Activated CD8-positive, alpha-beta T cell treated with anti-CD3 and anti-CD28 coated beads for 36 hours (primary cell): ENCODE results near the gene CDC5L. TPM values are rescaled to one million over a fixed set of nuclear protein-coding genes. Genes with fewer than 3 reads are reported as not detected.

Experiments used
- ATAC-seq: fragments of 200-7000 bp; cut with Tn5 transposase; one replicate; pipeline ENCODE4 v1.10.0; 2021; ENCODE audit warnings: mild to moderate bottlenecking, moderate library complexity
- CTCF ChIA-PET: fragments of 350-600 bp; sonication (Branson Sonifier 250); formaldehyde crosslinking; loops from one replicate; lab custom pipeline; 2021; ENCODE audit warnings: antibody characterized with exemption; lab: Charles Lee
- POLR2A ChIA-PET: fragments of 350-600 bp; sonication (Branson Sonifier 250); formaldehyde crosslinking; loops from one replicate; lab custom pipeline; 2021; ENCODE audit warnings: antibody characterized with exemption; lab: Charles Lee
- DNase-seq: peaks from one replicate; pipeline ENCODE4 v3.0.0-alpha.2; 2020
- H3K27ac Mint-ChIP-seq: one replicate; pipeline ENCODE4 v1.8.0; 2021; ENCODE audit warnings: mild to moderate bottlenecking, mixed read lengths
- H3K27me3 Mint-ChIP-seq: one replicate; pipeline ENCODE4 v1.8.0; 2021; ENCODE audit warnings: mixed read lengths
- H3K36me3 Mint-ChIP-seq: one replicate; pipeline ENCODE4 v1.8.0; 2021; ENCODE audit warnings: low read depth, mixed read lengths
- H3K4me1 Mint-ChIP-seq: one replicate; pipeline ENCODE4 v1.8.0; 2021; ENCODE audit warnings: low read depth, mixed read lengths
- H3K4me3 Mint-ChIP-seq: one replicate; pipeline ENCODE4 v1.8.0; 2021; ENCODE audit warnings: mild to moderate bottlenecking, moderate library complexity, mixed read lengths
- H3K9me3 Mint-ChIP-seq: one replicate; pipeline ENCODE4 v1.8.0; 2021; ENCODE audit warnings: mixed read lengths
- intact Hi-C: fragments of 100-400 bp; cut with micrococcal nuclease; formaldehyde crosslinking; loops from one replicate; pipeline ENCODE4 v1.10.0; 2022
- total RNA-seq, 2 experiments: library from RNA; stranded (reverse); gene quantifications; one replicate each; pipeline ENCODE4 v1.2.3, GENCODE V29; 2021
- TF ChIP-seq, protein P1 (sequence below): fragments of 200-600 bp; IDR thresholded peaks from one replicate; pipeline ENCODE4 v1.8.0; 2022; ENCODE audit warnings: antibody characterized with exemption, mild to moderate bottlenecking

CDC5L gene
- total RNA-seq, 2 experiments from 2014 or later, result 20.4 to 21.4 TPM

DNA sequence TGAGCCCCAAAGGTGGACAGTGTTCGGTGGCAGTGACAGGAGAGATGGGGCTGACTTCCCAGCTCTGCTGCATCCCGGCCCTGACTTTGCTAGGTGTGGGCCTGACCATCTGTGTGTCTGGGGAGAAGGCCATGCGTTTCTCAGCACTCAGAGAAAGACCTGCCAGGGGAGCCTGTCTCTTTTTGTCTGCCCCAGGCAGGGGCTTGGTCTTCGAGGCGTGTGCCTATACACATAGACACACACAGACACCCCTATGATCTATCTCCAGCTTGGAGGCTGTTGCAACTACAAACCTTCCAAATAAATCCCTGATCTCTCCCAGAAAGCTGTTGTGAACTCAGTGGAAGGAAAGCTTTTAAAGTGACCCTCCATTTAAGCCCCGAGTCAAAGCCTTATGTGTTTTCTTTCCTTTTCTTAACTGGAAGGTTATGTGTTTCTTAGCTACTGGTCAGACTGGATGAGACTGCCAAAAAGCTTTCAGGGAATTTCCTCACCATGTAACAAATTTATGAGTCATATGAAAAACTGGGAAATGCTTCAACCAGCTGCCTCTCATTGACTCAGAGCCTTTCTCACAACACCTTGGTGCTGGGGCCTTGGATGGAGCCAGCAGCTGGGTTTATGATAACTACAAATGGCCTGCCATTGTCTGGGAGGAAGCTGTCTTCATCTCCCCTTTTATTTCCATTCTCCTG, 102.6 kb downstream of the CDC5L start:
- H3K9me3 Mint-ChIP-seq, result no peaks in the 10 kb centered on the region
- TF ChIP-seq, protein P1, sequence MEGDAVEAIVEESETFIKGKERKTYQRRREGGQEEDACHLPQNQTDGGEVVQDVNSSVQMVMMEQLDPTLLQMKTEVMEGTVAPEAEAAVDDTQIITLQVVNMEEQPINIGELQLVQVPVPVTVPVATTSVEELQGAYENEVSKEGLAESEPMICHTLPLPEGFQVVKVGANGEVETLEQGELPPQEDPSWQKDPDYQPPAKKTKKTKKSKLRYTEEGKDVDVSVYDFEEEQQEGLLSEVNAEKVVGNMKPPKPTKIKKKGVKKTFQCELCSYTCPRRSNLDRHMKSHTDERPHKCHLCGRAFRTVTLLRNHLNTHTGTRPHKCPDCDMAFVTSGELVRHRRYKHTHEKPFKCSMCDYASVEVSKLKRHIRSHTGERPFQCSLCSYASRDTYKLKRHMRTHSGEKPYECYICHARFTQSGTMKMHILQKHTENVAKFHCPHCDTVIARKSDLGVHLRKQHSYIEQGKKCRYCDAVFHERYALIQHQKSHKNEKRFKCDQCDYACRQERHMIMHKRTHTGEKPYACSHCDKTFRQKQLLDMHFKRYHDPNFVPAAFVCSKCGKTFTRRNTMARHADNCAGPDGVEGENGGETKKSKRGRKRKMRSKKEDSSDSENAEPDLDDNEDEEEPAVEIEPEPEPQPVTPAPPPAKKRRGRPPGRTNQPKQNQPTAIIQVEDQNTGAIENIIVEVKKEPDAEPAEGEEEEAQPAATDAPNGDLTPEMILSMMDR, result no peak
- CTCF ChIA-PET, result interaction anchor here (1.0 to 1.8 kb wide), 2 partner anchors 14 to 17 kb away, joined by 3 to 14 read pairs; no protein-coding TSS in a partner anchor
- peaks cover 4% of the 10 kb centered on the region for H3K27me3 Mint-ChIP-seq
- no peak for DNase-seq
- H3K4me1 Mint-ChIP-seq, result no peaks in the 10 kb centered on the region
- no peak for ATAC-seq
- no peak overlapping the region for H3K4me3 Mint-ChIP-seq
- intact Hi-C loops, result no loop called here
- no peak overlapping the region for H3K27ac Mint-ChIP-seq
- POLR2A ChIA-PET, result no interaction called here
- no peaks in the 10 kb centered on the region for H3K36me3 Mint-ChIP-seq

DNA sequence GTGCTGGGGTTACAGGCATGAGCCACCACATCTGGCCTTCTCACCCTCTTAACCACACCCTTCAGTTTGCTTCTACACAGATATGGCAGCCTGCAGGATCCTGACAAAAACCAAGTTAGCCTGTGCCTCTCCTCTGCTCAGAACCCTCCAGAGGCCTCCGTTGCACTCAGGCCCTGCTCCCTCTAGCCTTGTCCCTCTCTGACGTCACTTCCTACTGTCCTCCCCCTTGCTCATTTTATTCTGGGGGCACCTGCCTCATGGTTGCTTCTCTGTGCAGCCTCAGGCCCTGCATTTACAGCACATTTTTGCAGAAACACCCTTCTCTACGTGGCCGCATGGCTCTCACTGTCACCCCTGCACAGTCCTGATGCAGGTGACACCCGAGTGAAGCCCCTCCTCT, 105.6 kb downstream of the CDC5L start:
- ChIA-PET CTCF (interaction anchor here (1.9 kb wide), 1 partner anchor 18 kb away, joined by 8 read pairs; no protein-coding TSS in a partner anchor), POLR2A (no interaction called here)
- DNase-seq (no peak), ATAC-seq (no peak)
- Mint-ChIP-seq H3K36me3 (no peaks in the 10 kb centered on the region), H3K9me3 (no peaks in the 10 kb centered on the region), H3K27me3 (peaks cover 4% of the 10 kb centered on the region), H3K4me1 (no peaks in the 10 kb centered on the region), H3K4me3 (no peak overlapping the region), H3K27ac (no peak overlapping the region)
- TF ChIP-seq, protein P1, result no peak
- intact Hi-C loops, result no loop called here

DNA sequence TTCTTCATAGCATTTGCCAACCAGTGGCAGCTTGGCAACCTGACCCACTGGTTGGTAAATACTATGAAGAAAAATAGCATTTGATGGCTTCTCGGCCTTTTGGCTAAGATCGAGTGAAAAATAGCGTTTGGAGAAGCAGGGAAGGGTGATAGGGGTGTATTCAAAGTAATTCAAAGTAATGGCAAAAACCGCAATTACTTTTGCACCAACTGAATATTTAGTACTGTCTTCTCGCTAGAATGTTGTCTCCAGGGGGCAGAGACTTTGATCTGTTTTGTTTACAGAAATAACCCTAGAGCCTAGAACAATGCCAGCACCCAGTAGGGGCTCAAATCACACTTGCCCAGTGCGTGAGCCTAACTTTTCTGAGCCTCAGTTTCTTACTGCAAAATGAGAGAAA, 106.1 kb downstream of the CDC5L start:
- CTCF ChIA-PET, result interaction anchor here (1.7 to 1.9 kb wide), 2 partner anchors 18 to 24 kb away, joined by 3 to 8 read pairs; no protein-coding TSS in a partner anchor
- Mint-ChIP-seq H3K4me3 (no peak overlapping the region), H3K36me3 (no peaks in the 10 kb centered on the region), H3K9me3 (no peaks in the 10 kb centered on the region), H3K27me3 (peaks cover 4% of the 10 kb centered on the region), H3K4me1 (no peaks in the 10 kb centered on the region), H3K27ac (no peak overlapping the region)
- ATAC-seq (no peak), DNase-seq (no peak)
- POLR2A ChIA-PET, result no interaction called here
- TF ChIP-seq, protein P1, result no peak
- intact Hi-C loops, result no loop called here

DNA sequence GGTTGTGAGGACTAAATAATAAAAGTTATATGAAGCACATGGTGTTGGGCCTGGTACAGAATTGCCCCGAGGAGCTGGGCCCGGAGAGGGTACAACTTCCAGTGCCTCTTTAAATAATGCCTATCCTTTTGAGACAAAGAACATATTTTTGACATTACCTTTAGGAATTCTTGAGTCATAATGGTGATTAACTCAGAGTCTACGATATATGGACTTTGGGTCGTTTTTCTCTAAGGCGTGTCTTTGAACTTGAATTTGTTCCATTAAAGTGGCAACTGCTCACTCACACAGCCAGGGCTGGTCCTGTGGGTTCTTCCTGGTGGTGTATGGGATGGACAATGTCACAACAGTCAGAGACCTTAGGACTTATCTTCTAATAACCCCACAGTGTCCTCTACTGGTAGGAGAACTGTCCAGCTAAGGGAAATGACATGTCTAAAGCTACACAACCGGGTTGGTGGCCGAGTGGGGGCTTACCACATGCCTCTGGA, 106.5 kb downstream of the CDC5L start:
- intact Hi-C loops, result no loop called here
- Mint-ChIP-seq H3K27ac (no peak overlapping the region), H3K36me3 (no peaks in the 10 kb centered on the region), H3K4me3 (no peak overlapping the region), H3K9me3 (no peaks in the 10 kb centered on the region), H3K27me3 (peaks cover 4% of the 10 kb centered on the region), H3K4me1 (no peaks in the 10 kb centered on the region)
- TF ChIP-seq, protein P1, result no peak
- DNase-seq (no peak), ATAC-seq (no peak)
- POLR2A ChIA-PET, result no interaction called here
- CTCF ChIA-PET, result interaction anchor here (1.7 to 1.9 kb wide), 2 partner anchors 19 to 24 kb away, joined by 3 to 8 read pairs; no protein-coding TSS in a partner anchor
